Measurements from ENCODE around the gene SERINC5.

SERINC5 gene

DNA sequence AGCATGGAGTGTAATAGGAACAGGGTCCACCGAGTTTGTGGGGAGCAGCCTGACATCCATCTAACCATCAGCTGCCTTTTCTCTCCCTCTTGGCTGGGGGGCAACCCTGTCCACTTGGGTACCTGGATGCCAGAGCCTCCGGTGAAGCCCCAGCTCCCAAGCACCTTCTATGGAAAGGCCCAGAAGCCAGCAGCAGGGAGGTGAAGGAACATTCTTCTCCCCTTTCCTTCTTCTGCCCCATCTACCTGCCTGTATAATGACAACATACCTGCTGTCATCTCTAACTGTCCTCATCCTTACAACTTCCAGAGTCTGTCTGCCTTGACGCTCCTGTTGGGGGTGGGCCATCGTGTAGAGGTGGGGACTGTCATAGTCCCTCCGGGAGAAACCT, 187.6 kb downstream of the SERINC5 start:
- no peak for DNase-seq (ENCODE audit: low read depth in 2 of 2)

- no peak for DNase-seq (ENCODE audit: low read depth in 2 of 2)
These were observed 188.2 kb downstream of the SERINC5 start for GRCh38 chr5:80067531-80068245.

GRCh38 chr5:80067016-80067415, 188.8 kb downstream of the SERINC5 start:
- no peak for DNase-seq (ENCODE audit: low read depth in 2 of 2)

DNA sequence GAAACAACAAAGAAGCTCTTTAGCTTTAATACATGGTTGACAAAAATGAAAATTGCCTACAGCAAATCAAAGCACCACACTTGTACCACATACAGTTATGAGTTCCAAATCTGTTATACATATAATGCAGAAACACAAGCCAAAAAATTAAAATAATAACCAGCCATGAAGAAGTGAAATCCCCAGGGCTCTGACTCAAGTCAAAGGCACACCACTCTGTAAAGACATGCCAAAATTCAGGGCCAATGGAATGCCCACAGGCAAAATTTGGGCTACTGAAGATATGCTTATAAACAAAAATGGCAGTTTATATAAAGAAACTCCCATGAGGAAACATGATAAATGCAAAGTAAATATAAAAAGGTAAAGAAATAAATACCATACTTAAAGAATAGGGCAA, 191.7 kb downstream of the SERINC5 start:
- no peak for DNase-seq (ENCODE audit: low read depth in 2 of 2)

Data from fibroblast of skin of left biceps (primary cell).